Activated T-helper 1 cell treated with Interleukin-2 at 50 U/mL for 16 hours (primary cell): ENCODE results near the gene AGBL4.

Experiments
- DNase-seq: peaks from one replicate; pipeline ENCODE4 v3.0.0-alpha.2; 2020; ENCODE audit warnings: low read depth

The AGBL4 gene

GRCh38 chr1:48681476-48682305 lies 1342.1 kb downstream of the AGBL4 start:
- DNase-seq = no peak

DNA sequence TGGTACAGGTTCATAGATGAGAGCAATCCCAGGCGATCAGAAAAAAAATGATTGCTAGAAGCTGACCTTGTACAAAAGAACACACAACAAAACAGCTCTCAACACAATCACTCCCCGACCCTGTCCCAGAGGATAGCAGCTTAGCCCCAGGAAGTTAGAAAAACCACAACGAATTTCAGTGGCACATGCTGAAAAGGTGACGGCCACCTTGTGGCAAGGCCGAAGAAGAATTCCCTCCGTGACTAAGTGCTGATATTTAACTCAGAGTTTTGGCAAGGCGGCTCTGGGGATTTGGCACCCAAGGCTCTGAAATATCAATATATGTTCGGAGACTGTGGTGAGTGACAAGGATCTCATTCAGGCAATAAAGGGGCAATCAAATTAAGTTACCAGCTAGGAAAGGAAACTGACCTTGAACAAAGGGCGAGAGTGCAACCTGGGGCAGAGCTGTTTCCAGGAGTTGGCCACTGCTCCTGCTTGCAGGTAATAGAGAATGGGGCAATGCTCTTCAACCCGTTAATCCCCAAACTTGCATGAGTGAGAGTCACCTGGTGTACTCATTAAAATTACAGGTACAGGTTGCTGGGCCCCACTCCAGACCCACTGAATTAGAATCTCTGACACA lies 1343.2 kb downstream of the AGBL4 start:
- DNase-seq = no peak

GRCh38 chr1:48679859-48680258 lies 1343.9 kb downstream of the AGBL4 start:
- DNase-seq = no peak

- no peak for DNase-seq
Measured at GRCh38 chr1:48678710-48679505, 1344.8 kb downstream of the AGBL4 start.

DNA sequence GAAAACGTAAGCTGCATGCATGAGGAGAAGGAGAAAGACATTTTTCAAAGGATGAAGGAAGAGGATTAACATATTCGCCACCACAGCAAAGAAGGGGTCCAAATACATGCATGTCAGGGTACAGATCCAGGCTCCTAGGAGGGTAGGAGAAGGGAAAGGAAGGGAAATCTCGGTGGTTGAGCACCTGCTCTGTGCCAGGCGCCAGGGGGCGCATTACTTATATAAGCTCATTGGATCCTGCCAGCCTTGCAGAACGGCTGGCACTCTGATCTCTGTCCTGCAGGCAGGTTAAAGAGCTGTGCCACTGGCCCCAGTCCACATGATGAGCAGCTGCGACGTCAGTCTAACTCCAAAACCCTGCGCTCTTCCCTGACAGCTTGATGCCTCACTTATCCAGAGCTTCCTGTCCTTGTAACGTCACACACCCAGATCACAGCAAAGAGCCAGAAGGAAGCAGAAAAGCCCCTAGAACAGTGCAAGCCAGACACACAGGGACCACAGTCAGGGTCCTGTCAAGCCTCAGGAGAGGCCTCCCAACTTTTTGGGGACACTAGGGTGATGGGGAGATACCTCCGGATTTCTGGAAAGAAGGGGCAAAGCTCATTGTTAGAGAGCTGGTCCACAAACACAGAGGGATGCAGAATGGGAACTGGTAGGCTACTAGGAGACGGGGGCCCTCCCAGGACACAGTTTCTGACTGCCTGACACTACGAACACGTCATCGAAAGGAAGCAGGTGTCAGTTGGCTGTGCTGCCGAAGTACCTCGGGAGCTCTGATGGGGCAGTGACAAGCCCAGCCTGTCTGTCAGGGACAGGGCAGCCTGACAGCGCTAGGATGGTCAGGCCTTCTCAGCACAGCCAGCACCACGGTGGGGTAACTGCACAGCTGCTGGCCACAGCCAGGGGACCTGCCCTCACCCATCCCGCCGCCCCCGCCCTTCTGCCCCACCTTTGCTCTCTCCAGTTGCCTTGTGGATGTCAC lies 1346.2 kb downstream of the AGBL4 start:
- no peak for DNase-seq

DNA sequence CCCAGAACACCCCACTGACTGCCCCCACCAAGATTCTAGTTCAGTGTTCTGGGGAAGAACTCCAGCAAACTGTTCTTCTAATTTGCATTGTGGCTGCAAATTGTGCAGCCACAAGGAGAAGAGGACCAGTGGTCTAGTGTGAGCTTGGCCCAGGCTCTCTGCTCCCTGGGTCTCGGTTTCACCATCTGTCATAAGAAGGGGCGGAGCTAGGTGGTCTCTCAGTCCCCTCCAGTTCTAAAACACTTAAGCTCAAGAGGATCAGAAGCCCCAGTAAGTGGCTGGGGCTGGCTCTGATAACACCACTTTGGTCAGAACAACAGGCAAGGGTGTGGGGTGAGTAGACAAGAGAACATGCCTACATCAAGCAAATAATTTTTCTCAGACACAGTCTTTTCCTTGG lies 1346.9 kb downstream of the AGBL4 start:
- no peak for DNase-seq

- DNase-seq = no peak
Measured at GRCh38 chr1:48676376-48676775, 1347.4 kb downstream of the AGBL4 start.

DNA sequence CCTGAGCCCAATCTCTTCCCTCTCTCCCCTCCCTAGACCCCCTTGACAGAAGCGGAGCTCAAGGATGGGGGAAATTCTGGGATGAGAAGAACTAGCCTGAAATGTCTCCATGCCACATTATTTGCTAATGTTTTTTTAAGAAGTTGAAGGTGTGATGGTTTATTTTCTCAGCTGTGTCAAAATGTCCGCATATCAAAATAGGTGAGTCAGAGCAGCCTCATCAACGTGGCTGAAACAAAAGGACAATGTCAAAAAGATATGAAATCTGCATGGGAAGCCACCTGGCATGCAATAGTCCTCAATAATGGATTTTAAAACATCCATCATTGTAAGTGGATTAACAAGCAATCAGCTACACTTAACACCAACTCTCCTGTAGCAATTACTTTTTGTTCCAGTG lies 1348.5 kb downstream of the AGBL4 start:
- no peak for DNase-seq

- DNase-seq = no peak
Measured at GRCh38 chr1:48674641-48675040, 1349.1 kb downstream of the AGBL4 start.

DNA sequence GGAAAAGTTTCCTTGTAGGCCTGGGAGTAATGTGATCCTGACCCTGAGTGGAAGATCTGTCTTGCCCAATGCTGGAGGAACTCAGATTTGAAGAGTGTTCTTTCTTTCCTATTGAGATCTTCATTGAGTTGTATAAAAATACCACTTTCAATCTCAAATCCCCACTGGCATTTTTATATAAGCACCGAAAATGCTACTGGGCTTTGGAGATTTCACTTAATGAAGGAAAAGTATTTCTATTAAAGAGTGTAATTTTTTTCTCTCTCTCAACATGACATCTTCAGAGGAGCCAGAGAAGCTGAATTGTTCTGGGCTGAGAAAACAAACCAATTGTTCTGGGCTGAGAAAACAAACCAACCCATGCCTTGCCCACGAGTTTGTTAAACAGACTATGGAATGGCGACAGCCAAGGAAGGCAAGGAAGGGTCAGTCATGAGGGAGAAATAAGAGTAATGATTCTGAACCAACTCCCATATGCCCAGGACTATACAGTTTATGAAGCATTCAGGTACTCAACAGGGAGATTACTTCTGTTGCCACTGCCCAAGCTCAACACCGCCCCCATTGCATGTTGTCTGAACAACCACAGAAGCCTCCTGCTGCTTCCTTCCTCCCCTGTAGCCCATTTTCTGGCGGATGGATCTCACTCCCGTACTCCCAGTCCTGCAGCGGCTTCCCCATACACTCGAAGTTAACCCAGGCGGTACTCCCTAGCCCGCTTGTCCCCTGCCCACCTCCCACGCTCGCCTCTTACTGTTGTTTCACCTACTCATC lies 1350.2 kb downstream of the AGBL4 start:
- DNase-seq = no peak

DNA sequence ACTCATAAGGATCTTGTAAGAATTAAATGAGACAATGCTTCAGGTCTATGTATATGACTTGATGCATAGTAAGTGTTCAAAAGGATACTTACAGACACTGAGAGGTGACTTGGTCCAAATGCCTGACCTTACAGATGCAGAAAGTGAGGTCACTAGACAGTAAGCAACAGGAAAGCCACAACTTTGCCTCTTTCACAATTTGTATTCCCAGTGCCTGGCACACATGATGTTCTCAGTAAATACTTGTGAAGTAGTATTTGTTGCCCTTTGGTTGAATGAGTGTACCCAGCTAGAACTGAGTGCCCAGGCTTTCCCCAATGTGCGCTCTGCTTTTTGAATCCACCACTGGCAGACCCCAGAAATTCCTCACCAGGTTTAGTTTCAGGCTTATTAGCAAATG lies 1352.2 kb downstream of the AGBL4 start:
- no peak for DNase-seq

GRCh38 chr1:48670234-48671020 lies 1353.3 kb downstream of the AGBL4 start:
- DNase-seq = no peak

DNA sequence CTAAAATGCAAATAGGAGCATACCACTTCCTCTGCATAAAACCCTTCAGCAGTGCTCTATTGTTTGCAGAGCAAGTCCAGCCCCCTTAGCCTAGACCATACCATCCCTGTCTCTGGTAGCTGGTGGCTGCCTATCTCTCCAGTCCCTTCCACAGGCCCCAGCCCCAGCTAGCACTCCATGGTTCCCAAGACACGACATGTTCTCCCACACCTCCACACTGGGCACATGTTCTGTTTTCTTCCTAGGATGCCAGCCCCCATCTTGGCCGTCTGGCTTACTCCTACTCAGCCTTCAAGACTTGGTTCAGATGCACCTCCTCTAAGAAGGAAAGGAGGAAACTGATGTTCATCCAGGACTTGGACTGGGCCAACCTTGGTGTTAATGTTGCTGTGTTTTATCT lies 1355.4 kb downstream of the AGBL4 start:
- no peak for DNase-seq

DNA sequence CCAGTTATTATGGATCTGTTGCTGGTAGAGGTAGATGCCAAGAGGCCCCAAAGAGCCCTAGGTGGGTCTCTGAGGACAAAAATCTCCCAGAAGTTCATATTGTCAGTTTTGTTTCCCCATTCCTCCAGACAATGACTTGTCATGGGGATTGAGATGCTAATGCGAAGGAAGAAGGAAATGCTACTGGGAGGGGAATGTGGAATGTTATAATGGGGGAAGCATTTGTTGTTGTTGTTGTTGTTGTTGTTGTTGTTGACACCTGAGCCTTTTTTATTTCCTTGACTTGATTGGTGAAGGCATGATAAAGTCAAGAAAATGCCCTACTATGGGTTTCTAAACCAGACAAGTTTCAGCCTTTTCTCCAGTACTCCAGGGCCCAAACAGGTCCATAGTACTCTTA lies 1356.0 kb downstream of the AGBL4 start:
- no peak for DNase-seq

GRCh38 chr1:48665708-48666407 lies 1357.9 kb downstream of the AGBL4 start:
- no peak for DNase-seq

GRCh38 chr1:48661726-48662463 lies 1361.9 kb downstream of the AGBL4 start:
- no peak for DNase-seq

GRCh38 chr1:48659801-48660200 lies 1364.0 kb downstream of the AGBL4 start:
- no peak for DNase-seq

GRCh38 chr1:48657413-48657812 lies 1366.3 kb downstream of the AGBL4 start:
- DNase-seq = no peak
